Left kidney (tissue), 8 donors: ENCODE measurements around the gene THAP3. TPM values are rescaled to one million over a fixed set of nuclear protein-coding genes. Genes with fewer than 3 reads are reported as not detected.

Experiments used
- DNase-seq: peaks from one replicate; pipeline ENCODE4 v3.0.0-alpha.2; 2013
- long read RNA-seq, 8 donors: transcript quantifications; one replicate each; lab custom pipeline, GENCODE V29; 2026
- polyA plus RNA-seq: library from polyadenylated mRNA; unstranded; fragments of 120-200 nt; gene quantifications from one replicate; pipeline ENCODE4 v1.2.1, GENCODE V29; 2013; ENCODE audit not compliant: insufficient read length

Gene THAP3
- polyA plus RNA-seq = 18.3 TPM
- long read RNA-seq, donor 1, partial matches to known transcripts = 17 of 30 reads
- long read RNA-seq, donor 1, other reads (novel, unspliced or antisense) = 9 of 30 reads
- long read RNA-seq, donor 2, partial matches to known transcripts = 17 of 24 reads
- long read RNA-seq, donor 2, other reads (novel, unspliced or antisense) = 5 of 24 reads
- long read RNA-seq, donor 3, partial matches to known transcripts = 21 of 33 reads
- long read RNA-seq, donor 3, other reads (novel, unspliced or antisense) = 9 of 33 reads
- long read RNA-seq, donor 4 = 0 reads
- long read RNA-seq, donor 5, partial matches to known transcripts = 28 of 47 reads
- long read RNA-seq, donor 5, other reads (novel, unspliced or antisense) = 17 of 47 reads
- long read RNA-seq, donor 6, partial matches to known transcripts = 20 of 29 reads
- long read RNA-seq, donor 6, other reads (novel, unspliced or antisense) = 9 of 29 reads
- long read RNA-seq, donor 7, partial matches to known transcripts = 15 of 23 reads
- long read RNA-seq, donor 7, other reads (novel, unspliced or antisense) = 0 of 23 reads
- long read RNA-seq, donor 8, partial matches to known transcripts = 0 of 2 reads
- long read RNA-seq, donor 8, other reads (novel, unspliced or antisense) = 0 of 2 reads

GRCh38 chr1:6624710-6625583 is at the start of gene THAP3:
Gene THAP3 (plus strand): TSS chr1:6624868. CDS start chr1:6625219, 351 bp downstream.
- DNase-seq = peak; percentile 84

DNA sequence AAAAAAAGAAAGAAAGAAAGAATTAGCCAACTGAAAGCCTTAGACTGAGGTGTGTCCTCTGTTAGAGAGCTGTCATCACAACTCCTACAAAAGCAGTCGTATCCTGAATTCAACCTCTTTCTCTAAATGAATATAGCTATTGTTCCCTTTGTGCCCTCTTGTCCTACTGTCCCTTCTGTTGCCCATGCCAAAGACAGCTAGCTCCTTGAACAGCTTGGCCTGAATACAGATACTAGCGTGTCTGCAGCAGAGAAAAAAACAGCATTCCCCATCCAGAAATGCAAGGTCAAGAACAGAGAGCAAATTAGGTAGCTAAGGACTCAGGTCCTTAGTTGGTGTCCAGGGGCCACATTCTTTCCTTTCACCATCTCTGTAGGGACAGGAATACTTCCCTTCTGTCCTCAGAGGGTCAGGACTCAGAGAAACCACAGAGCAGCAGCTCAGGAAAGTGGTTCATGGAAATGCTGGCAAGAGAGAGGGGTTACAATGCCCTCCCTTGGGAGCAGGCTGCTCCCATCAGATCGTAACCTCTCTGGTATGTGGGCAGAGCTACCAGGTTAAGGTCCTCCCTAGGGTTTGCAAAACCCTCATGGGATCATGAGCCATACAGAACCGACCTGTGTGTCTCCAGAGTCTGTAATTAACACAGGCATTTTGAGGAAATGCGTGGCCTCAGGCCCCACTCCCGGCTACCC is 46.7 kb upstream of the THAP3 start:
- no peak for DNase-seq

- no peak for DNase-seq
Measured at GRCh38 chr1:6578624-6579373, 45.9 kb upstream of the THAP3 start.

- peak; percentile 98 for DNase-seq
Measured at GRCh38 chr1:6579374-6580118, 45.1 kb upstream of the THAP3 start, which contains the start of gene ZBTB48. Gene ZBTB48 (plus strand): TSS chr1:6579994. CDS start chr1:6580610, 616 bp downstream.

- DNase-seq = no peak
Measured at GRCh38 chr1:6580119-6580592, 44.5 kb upstream of the THAP3 start.

DNA sequence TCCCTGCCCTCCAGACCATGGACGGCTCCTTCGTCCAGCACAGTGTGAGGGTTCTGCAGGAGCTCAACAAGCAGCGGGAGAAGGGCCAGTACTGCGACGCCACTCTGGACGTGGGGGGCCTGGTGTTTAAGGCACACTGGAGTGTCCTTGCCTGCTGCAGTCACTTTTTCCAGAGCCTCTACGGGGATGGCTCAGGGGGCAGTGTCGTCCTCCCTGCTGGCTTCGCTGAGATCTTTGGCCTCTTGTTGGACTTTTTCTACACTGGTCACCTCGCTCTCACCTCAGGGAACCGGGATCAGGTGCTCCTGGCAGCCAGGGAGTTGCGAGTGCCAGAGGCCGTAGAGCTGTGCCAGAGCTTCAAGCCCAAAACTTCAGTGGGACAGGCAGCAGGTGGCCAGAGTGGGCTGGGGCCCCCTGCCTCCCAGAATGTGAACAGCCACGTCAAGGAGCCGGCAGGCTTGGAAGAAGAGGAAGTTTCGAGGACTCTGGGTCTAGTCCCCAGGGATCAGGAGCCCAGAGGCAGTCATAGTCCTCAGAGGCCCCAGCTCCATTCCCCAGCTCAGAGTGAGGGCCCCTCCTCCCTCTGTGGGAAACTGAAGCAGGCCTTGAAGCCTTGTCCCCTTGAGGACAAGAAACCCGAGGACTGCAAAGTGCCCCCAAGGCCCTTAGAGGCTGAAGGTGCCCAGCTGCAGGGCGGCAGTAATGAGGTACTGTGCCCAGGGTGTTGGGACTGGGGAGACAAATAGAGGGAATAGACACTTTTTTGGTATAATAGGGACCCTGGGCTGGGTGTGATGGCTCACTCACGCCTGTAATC is 43.9 kb upstream of the THAP3 start:
- no peak for DNase-seq

DNA sequence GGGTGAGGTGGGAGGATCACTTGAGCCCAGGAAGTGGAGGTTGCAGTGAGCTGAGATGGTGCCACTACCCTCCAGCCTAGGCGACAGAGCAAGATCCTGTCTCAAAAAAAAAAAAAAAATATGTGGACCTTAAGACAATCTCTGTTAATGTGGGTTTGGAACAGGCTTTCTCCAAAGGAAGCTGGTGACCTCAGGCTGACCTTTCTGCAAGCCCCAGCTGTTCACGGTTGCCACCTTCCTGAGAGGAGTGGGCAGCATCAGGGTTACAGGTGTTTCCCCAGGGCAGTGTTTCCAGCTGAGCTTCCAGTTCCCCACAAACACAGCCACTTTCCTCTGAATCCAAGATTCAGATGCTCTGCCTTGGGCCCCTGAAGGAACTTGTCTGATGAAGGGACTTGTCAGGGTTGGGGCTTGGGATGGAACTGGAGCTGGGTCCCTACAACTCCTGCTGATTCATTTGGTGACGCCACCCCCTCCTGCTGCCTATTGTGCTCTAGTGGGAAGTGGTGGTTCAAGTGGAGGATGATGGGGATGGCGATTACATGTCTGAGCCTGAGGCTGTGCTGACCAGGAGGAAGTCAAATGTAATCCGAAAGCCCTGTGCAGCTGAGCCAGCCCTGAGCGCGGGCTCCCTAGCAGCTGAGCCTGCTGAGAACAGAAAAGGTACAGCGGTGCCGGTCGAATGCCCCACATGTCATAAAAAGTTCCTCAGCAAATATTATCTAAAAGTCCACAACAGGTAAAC is 42.9 kb upstream of the THAP3 start:
- no peak for DNase-seq

DNA sequence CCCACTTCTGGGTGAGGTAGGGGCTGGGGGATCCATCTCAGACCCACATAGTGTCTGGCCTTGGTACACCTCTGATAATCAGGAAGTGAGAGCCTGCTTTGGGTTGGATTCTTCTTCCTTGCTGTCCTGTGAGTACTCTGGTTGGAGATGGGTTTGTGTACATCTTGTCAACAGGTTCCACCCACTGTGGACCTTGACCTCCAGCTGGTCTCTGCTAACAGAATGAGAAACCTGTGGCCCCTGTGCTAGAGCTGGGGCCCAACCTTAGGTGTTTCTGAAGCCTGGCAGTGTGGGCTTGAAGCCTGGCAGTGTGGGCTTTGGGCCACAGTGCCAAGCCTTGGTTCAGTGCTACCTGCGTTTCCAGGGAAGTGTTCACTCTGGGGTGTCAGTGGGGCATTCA is 42.3 kb upstream of the THAP3 start:
- no peak for DNase-seq

- no peak for DNase-seq
Measured at GRCh38 chr1:6584126-6585080, 40.3 kb upstream of the THAP3 start.

DNA sequence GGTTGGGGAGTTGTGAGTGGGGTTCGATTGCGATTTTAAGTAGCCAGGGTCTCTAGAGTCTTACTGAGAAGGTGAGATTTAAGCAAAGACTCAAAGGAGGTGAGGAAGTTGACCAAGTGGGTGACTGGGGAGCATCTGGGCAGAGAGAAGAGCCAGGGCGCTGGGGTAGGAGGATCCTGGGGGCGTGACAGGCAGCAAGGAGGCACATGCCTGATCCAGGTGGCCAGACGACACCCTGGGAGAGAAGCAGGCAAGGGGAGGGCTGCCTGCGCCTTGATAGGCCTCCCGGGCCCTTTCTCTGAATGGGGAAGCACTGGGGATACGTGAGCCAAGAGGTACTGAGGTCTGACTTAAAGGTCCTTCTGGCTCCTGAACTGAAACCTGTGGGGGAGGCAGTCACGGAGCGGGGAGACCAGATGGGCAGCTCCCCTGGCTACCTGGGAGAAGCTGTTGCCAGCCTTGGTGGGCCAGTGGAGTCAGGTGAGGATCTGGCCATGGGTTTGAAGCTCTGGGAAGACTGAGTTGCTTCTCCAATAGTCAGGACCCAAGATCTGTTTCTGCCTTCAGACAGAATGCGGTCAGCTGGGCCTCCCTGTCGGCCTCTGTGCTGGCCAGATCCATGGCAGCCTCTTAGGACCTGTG is 39.5 kb upstream of the THAP3 start:
- no peak for DNase-seq

GRCh38 chr1:6585841-6586240 is 38.8 kb upstream of the THAP3 start:
- no peak for DNase-seq

- DNase-seq = no peak
Measured at GRCh38 chr1:6586404-6586816, 38.3 kb upstream of the THAP3 start.

DNA sequence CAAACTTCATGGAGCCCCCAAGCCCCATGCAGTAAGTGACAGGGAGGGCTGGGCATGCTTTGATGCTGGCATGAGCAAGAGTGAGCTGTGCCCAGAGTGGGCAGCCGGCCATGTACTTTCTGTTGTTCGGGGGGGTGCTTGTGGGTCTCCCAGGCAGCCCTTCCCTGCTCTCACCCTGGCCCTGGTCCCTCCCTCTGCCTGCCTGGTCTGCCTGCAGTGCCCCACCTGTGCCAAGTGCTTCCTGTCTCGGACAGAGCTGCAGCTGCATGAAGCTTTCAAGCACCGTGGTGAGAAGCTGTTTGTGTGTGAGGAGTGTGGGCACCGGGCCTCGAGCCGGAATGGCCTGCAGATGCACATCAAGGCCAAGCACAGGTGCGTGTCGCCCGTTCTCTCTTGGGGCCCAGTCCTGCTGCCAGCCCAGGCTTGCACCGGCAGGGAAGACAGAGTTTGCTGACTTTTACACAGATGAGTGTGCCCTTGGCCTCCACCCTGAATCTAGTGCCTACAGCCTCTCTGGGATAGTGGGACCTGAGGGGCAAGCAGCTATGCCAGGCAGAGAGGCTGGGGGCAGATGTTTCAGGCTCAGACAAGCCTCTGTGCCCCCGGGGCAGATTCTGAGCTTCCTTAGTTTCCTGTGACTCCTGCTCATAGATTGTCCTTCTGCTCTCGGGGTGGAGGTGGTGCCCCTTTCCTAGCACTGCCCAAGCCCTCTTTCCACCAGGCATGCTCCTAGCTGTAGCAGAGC is 37.2 kb upstream of the THAP3 start:
- DNase-seq = no peak

GRCh38 chr1:6588128-6588892 is 36.4 kb upstream of the THAP3 start:
- DNase-seq = no peak

- no peak for DNase-seq
Measured at GRCh38 chr1:6588893-6589520, 35.7 kb upstream of the THAP3 start.
